Endothelial cell of umbilical vein (primary cell): Measurements from ENCODE around the gene MED26. TPM values are rescaled to one million over a fixed set of nuclear protein-coding genes. Genes with fewer than 3 reads are reported as not detected.
A peak's percentile ranks its signal among the peaks of the same experiment; 100 is the strongest.

Experiments used
- BruUV-seq: library from RNA; stranded (reverse); fragments of 400-500 nt; replicated peaks from 2 replicates; lab custom pipeline; 2021; lab: Mats Ljungman, UMichigan
- CTCF ChIA-PET: fragments of 300-600, 350-600 bp; sonication (Branson Sonifier 250); formaldehyde crosslinking; loops from one replicate; lab custom pipeline; 2021; ENCODE audit warnings: antibody characterized with exemption, inconsistent platforms; lab: Charles Lee
- POLR2A ChIA-PET: fragments of 300-600, 350-600 bp; sonication (Branson Sonifier 250); formaldehyde crosslinking; loops from one replicate; lab custom pipeline; 2021; ENCODE audit warnings: antibody characterized with exemption, inconsistent platforms; lab: Charles Lee
- DNase-seq: peaks from one replicate; pipeline ENCODE4 v3.0.0-alpha.2; 2011; ENCODE audit warnings: low read depth, low spot score
- FAIRE-seq: peaks from 2 replicates; lab custom pipeline; 2011; peaks lifted over from hg19 to GRCh38; lab: Jason Lieb, UNC
- H2AFZ ChIP-seq: 2 replicates; pipeline ENCODE4 v1.6.0; 2012; ENCODE audit warnings: low read depth, low read length, control low read depth, inconsistent platforms
- H3K27ac ChIP-seq: 2 replicates; pipeline ENCODE4 v1.5.1; 2011; ENCODE audit warnings: low read depth, mild to moderate bottlenecking, control low read depth, low read length, moderate library complexity; ENCODE audit not compliant: insufficient read depth
- H3K27me3 ChIP-seq, 2 experiments: 2 replicates each; pipeline versions ENCODE4 v1.6.0 to v1.6.1; 2011; ENCODE audit warnings: low read length in 2 of 2, mixed read lengths in 1 of 2; ENCODE audit not compliant: control insufficient read depth in 2 of 2, insufficient read depth in 2 of 2
- H3K36me3 ChIP-seq, 2 experiments: 2 replicates in 1 of 2; 3 replicates in 1 of 2; pipeline ENCODE4 v1.5.1; 2011; ENCODE audit warnings: low read length in 2 of 2, mild to moderate bottlenecking in 1 of 2, moderate library complexity in 1 of 2; ENCODE audit not compliant: control insufficient read depth in 2 of 2, insufficient read depth in 2 of 2; ENCODE audit errors: extremely low read depth in 1 of 2
- H3K4me1 ChIP-seq: 3 replicates; pipeline ENCODE4 v1.5.1; 2011; ENCODE audit warnings: mild to moderate bottlenecking, low read length; ENCODE audit not compliant: control insufficient read depth, insufficient read depth; ENCODE audit errors: extremely low read depth
- H3K4me2 ChIP-seq: 2 replicates; pipeline ENCODE4 v1.6.1; 2011; ENCODE audit warnings: low read length, control low read depth, mixed read lengths; ENCODE audit not compliant: insufficient read depth
- H3K4me3 ChIP-seq, 3 experiments: fragments of 200-600 bp in 1 of 3; sonication (generic), shearing (Covaris generic) in 1 of 3; replicated peaks in 1 of 3; 2 replicates each; pipeline ENCODE4 v1.5.1; 2011 to 2016; ENCODE audit warnings: control low read depth in 3 of 3, low read length in 3 of 3, mild to moderate bottlenecking in 2 of 3, inconsistent platforms in 1 of 3, low read depth in 1 of 3, moderate library complexity in 1 of 3; ENCODE audit not compliant: insufficient read depth in 1 of 3
- H3K79me2 ChIP-seq: 2 replicates; pipeline ENCODE4 v1.6.0; 2012; ENCODE audit warnings: low read length, inconsistent platforms; ENCODE audit not compliant: control insufficient read depth, insufficient read depth
- H3K9ac ChIP-seq: replicated peaks from 2 replicates; pipeline ENCODE3; 2011; ENCODE audit warnings: low read length, control low read depth; ENCODE audit not compliant: insufficient read depth; ENCODE audit errors: extremely low read depth
- H3K9me1 ChIP-seq: replicated peaks from 3 replicates; pipeline ENCODE4 v1.6.0; 2011; ENCODE audit warnings: mild to moderate bottlenecking, low read length; ENCODE audit not compliant: control insufficient read depth, insufficient read depth; ENCODE audit errors: extremely low read depth
- H3K9me3 ChIP-seq: replicated peaks from 2 replicates; pipeline ENCODE4 v1.5.1; 2012; ENCODE audit warnings: low read length, inconsistent platforms; ENCODE audit not compliant: control insufficient read depth, insufficient read depth
- H4K20me1 ChIP-seq: replicated peaks from 2 replicates; pipeline ENCODE3; 2011; ENCODE audit warnings: mild to moderate bottlenecking, low read length; ENCODE audit not compliant: control insufficient read depth, insufficient read depth; ENCODE audit errors: extremely low read depth
- EZH2 ChIP-seq: IDR thresholded peaks from 2 replicates; pipeline ENCODE4 v1.6.1; 2012; ENCODE audit warnings: borderline replicate concordance, low read depth, mild to moderate bottlenecking, moderate library complexity, low read length, inconsistent platforms; ENCODE audit not compliant: severe bottlenecking
- FOS ChIP-seq: IDR thresholded peaks from 2 replicates; pipeline ENCODE4 v1.6.1; 2011; ENCODE audit warnings: mild to moderate bottlenecking, low read length, moderate library complexity, borderline replicate concordance; ENCODE audit not compliant: insufficient read depth
- GATA2 ChIP-seq: IDR thresholded peaks from 2 replicates; pipeline ENCODE4 v1.7.0; 2011; ENCODE audit warnings: low read depth, mild to moderate bottlenecking, moderate library complexity, mixed read lengths, low read length; ENCODE audit not compliant: insufficient read length, insufficient read depth
- JUN ChIP-seq: IDR thresholded peaks from 2 replicates; pipeline ENCODE4 v1.6.1; 2011; ENCODE audit warnings: borderline replicate concordance, low read depth; ENCODE audit not compliant: insufficient read length, insufficient read depth
- MYC ChIP-seq: IDR thresholded peaks from one replicate; pipeline ENCODE4 v1.6.1; 2011; ENCODE audit warnings: mild to moderate bottlenecking, low read depth, low read length
- POLR2A ChIP-seq: IDR thresholded peaks from 2 replicates; pipeline ENCODE4 v1.6.1; 2012; ENCODE audit warnings: low read depth, mild to moderate bottlenecking, control low read depth, low read length
- POLR2AphosphoS5 ChIP-seq: IDR thresholded peaks from 2 replicates; pipeline ENCODE4 v1.6.1; 2012; ENCODE audit warnings: low read depth, mild to moderate bottlenecking, control low read depth, low read length, moderate library complexity; ENCODE audit not compliant: insufficient read depth
- dilution Hi-C: fragments of 300-500 bp; cut with MboI; formaldehyde crosslinking; loops from one replicate; pipeline ENCODE4 v1.15.0; 2019; ENCODE audit warnings: low sequenced_read_pairs; ENCODE audit not compliant: extremely low pct_ligation_motif_present
- intact Hi-C: fragments of 100-400 bp; cut with micrococcal nuclease; formaldehyde crosslinking; loops from one replicate; pipeline ENCODE4 v1.10.0; 2022
- polyA plus RNA-seq, 4 experiments: library from polyadenylated mRNA; depleted of rRNA in 3 of 4; stranded (reverse) in 3 of 4; unstranded in 1 of 4; fragments of >200 nt; gene quantifications; 2 replicates each; pipeline versions ENCODE4 v1.2.1 to v1.2.3, GENCODE V29; 2011 to 2012; ENCODE audit warnings: missing spikeins in 1 of 4
- total RNA-seq: library from RNA; stranded (reverse); gene quantifications from 2 replicates; pipeline ENCODE4 v1.2.3, GENCODE V29; 2021
- TF ChIP-seq, protein P1 (sequence below), 2 donors: IDR thresholded peaks; 1 replicate in 1 of 2; 2 replicates in 1 of 2; pipeline ENCODE4 v1.5.1; 2011; ENCODE audit warnings: low read length in 2 of 2, mild to moderate bottlenecking in 2 of 2, moderate library complexity in 2 of 2, control low read depth in 1 of 2, inconsistent platforms in 1 of 2, low read depth in 1 of 2; ENCODE audit not compliant: insufficient read depth in 1 of 2; ENCODE audit errors: extremely low read depth in 1 of 2
- TF ChIP-seq, protein P2 (sequence below): IDR thresholded peaks from 2 replicates; pipeline ENCODE4 v1.6.1; 2011; ENCODE audit not compliant: insufficient read depth, insufficient read length

The MED26 gene
- total and polyA plus RNA-seq, 2 donors (not counting 3 experiments of a cell fraction or from before 2014, with no cell fraction given): 5.6 to 13.4 TPM

DNA sequence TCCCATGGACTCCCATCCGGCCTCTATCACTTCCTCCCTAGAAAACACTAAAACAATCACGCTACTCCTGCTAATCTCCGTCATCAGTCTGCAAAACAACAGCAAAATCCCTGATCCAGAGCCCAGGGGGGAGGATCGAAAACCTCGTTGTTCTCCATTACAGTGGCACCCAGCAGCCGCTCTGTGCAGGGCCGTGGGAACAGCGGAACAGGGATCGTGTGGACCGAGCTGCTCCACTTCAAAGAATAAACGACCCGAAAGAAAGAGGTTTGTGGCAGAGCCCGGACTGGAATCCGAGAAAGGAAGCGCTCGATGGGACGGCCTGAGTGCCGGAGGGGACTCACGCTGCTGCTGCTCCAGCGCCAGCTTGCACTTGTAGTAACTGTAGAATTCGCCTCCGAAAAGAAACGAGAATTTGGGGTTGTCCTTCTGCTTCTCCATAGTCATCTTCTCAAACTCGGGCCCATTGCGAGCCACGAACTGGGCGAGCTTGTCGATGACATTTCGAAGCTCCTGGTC is 86.4 kb downstream of the MED26 start:
- Histone ChIP-seq H3K9ac (peak overlapping the region; percentile 94), H3K36me3 (peaks cover 9 to 14% of the 10 kb centered on the region in 2 experiments), H3K4me1 (peaks cover 12% of the 10 kb centered on the region), H4K20me1 (no peaks in the 10 kb centered on the region), H3K27ac (peak overlapping the region; percentile 70), H2AFZ (peak overlapping the region; percentile 59), H3K27me3 (no peaks in the 10 kb centered on the region), H3K4me2 (peak overlapping the region; percentile 80), H3K9me1 (no peaks in the 10 kb centered on the region), H3K4me3 (peak overlapping the region; percentile 66 to 85 (median 70)), H3K9me3 (no peaks in the 10 kb centered on the region), H3K79me2 (peaks cover 64% of the 10 kb centered on the region)
- no peak for TF ChIP-seq POLR2A
- TF ChIP-seq, protein P1, sequence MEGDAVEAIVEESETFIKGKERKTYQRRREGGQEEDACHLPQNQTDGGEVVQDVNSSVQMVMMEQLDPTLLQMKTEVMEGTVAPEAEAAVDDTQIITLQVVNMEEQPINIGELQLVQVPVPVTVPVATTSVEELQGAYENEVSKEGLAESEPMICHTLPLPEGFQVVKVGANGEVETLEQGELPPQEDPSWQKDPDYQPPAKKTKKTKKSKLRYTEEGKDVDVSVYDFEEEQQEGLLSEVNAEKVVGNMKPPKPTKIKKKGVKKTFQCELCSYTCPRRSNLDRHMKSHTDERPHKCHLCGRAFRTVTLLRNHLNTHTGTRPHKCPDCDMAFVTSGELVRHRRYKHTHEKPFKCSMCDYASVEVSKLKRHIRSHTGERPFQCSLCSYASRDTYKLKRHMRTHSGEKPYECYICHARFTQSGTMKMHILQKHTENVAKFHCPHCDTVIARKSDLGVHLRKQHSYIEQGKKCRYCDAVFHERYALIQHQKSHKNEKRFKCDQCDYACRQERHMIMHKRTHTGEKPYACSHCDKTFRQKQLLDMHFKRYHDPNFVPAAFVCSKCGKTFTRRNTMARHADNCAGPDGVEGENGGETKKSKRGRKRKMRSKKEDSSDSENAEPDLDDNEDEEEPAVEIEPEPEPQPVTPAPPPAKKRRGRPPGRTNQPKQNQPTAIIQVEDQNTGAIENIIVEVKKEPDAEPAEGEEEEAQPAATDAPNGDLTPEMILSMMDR (IDR thresholded peaks at IDR 0.05; ENCODE audit: extremely low read depth in 1 of 2, insufficient read depth in 1 of 2, low read depth in 1 of 2, low read length in 2 of 2): no peak
- no peak for TF ChIP-seq POLR2AphosphoS5
- TF ChIP-seq EZH2: no peak
- TF ChIP-seq MYC: no peak
- no peak for TF ChIP-seq JUN
- TF ChIP-seq FOS: no peak
- no peak for TF ChIP-seq GATA2
- TF ChIP-seq, protein P2, sequence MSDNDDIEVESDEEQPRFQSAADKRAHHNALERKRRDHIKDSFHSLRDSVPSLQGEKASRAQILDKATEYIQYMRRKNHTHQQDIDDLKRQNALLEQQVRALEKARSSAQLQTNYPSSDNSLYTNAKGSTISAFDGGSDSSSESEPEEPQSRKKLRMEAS: no peak
- POLR2A ChIA-PET: no interaction called here
- FAIRE-seq (peak; percentile 35), DNase-seq (peak; percentile 60)
- TSS peak; percentile 71 for BruUV-seq
- CTCF ChIA-PET: no interaction called here
- intact Hi-C loops: loop anchor here (1.0 to 5.0 kb wide), 4 partner anchors 25 to 104 kb away; partner anchors contain the start of genes MED26 and SLC35E1
- dilution Hi-C loops: no loop called here
